GM12865 (cell line): ENCODE results near the gene JAKMIP1.

Experiments
- DNase-seq: peaks from one replicate; pipeline ENCODE4 v3.0.0; 2010; ENCODE audit warnings: low read depth
- H3K4me3 ChIP-seq: 2 replicates; pipeline ENCODE4 v1.5.1; 2011; ENCODE audit warnings: mild to moderate bottlenecking, low read depth, low read length, control low read depth
- CTCF ChIP-seq: IDR thresholded peaks from 2 replicates; pipeline ENCODE4 v1.5.1; 2011; ENCODE audit warnings: low read length, control low read depth, low read depth, inconsistent platforms; ENCODE audit not compliant: insufficient read depth; ENCODE audit errors: missing control alignments

Gene JAKMIP1

DNA sequence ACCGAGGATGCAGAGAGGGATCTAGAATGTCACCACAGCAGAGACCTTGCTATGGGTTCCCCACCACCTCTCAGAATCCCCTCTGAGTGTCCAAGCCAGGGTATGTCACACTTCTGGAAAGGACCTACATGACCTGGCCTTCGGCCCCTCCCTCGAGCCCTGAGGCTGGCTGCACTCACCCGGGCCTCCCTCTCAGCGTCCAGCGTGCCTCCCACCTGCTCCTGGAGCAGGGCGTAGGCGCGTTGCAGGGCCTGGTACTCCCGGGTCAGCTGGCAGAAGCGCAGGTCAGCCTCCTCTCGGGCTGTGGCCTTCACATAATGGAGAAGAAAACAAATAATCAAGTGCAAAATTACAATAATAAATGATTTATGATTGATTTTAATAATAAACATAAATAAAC, 138.2 kb downstream of the JAKMIP1 start:
- DNase-seq = no peak
- TF ChIP-seq CTCF = no peak
- no peak overlapping the region for H3K4me3 ChIP-seq

DNA sequence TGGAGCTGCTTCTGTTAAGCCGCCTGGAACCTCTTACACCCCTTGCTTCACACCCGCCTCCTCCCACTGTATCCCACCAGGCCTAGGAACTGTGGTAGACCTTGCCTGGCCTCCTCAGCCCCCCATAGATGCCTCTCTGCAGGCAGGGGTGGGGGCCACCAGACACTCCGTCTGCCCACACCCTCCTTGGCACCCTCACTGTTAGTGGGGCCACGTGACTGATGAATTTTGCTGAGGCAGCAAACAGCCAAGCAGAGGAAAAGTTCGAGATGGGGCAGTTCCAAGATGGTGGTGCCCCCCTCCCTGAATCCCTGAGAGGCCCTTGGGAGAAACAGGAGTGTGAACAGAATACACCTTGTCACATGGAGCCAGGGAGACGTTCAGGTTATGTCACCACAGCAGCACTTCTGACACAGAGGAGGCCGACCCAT, 141.0 kb downstream of the JAKMIP1 start:
- no peak for DNase-seq
- no peak for TF ChIP-seq CTCF
- no peak overlapping the region for H3K4me3 ChIP-seq

- H3K4me3 ChIP-seq = no peak overlapping the region
- no peak for TF ChIP-seq CTCF
- no peak for DNase-seq
Measured at GRCh38 chr4:6058531-6059374, 141.6 kb downstream of the JAKMIP1 start.

GRCh38 chr4:6056976-6057766, 143.2 kb downstream of the JAKMIP1 start:
- no peak for DNase-seq
- no peak overlapping the region for H3K4me3 ChIP-seq
- TF ChIP-seq CTCF = no peak

DNA sequence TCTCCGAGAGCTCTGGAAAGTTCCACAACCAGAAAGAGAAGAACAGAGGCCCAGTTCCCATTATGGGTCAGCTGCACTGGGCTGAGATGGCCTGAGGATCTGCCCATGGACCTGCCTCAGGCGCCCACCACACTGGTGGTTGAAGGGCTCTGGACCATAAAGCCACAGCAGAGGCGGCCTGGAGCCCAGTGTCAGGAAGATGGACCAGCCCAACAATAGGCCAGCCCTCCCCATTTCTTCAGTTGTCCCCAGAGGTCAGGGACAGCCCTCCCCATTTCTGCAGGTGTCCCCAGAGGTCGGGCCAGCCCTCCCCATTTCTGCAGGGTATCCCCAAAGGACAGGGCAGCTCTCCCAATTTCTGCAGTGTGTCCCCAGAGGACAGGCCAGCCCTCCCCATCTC, 144.9 kb downstream of the JAKMIP1 start:
- TF ChIP-seq CTCF = no peak
- no peak overlapping the region for H3K4me3 ChIP-seq
- DNase-seq = no peak

DNA sequence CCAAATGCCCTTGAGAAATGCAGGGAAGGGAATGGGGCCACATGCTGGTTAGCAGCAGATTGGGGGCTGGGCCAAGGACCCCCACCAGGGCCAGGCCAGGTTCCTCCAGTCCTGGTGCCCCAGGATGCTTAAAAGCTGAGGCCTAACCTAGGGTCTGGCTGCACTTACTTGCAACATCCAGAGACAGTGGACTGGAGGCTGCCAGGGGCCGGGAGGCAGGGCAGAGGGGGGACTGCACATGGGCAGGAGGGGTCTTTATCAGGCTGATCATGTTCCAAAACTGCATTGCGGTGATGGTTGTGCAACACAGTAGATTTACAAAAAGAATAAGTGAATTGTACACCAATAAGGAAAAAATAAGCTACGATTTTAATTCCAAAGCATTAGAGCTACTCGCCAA, 145.3 kb downstream of the JAKMIP1 start:
- DNase-seq = no peak
- no peak for TF ChIP-seq CTCF
- no peak overlapping the region for H3K4me3 ChIP-seq
